ENCODE results near the gene PIKFYVE.

The PIKFYVE gene

GRCh38 chr2:208265801-208266552 is at the start of gene PIKFYVE:
TSS of gene PIKFYVE (plus strand) at chr2:208266255. CDS start at chr2:208271520, 5,265 bp downstream.
- peak; percentile 99 for DNase-seq (ENCODE audit: low spot score)

GRCh38 chr2:208221873-208222272 is 44.2 kb upstream of the PIKFYVE start:
- peak; percentile 94 for DNase-seq (ENCODE audit: low spot score)

GRCh38 chr2:208222351-208222750 is 43.7 kb upstream of the PIKFYVE start:
- DNase-seq (ENCODE audit: low spot score): no peak

- DNase-seq (ENCODE audit: low spot score): no peak
Measured at GRCh38 chr2:208224802-208225201, 41.3 kb upstream of the PIKFYVE start.

GRCh38 chr2:208227581-208228232 is 38.3 kb upstream of the PIKFYVE start:
- no peak for DNase-seq (ENCODE audit: low spot score)

GRCh38 chr2:208228476-208228875 is 37.6 kb upstream of the PIKFYVE start:
- DNase-seq (ENCODE audit: low spot score): no peak

- DNase-seq (ENCODE audit: low spot score): no peak
Measured at GRCh38 chr2:208234786-208235185, 31.3 kb upstream of the PIKFYVE start.

- no peak for DNase-seq (ENCODE audit: low spot score)
Measured at GRCh38 chr2:208235860-208236259, 30.2 kb upstream of the PIKFYVE start.

GRCh38 chr2:208239770-208240493 is 26.1 kb upstream of the PIKFYVE start:
- DNase-seq (ENCODE audit: low spot score): no peak

- no peak for DNase-seq (ENCODE audit: low spot score)
Measured at GRCh38 chr2:208240619-208241209, 25.3 kb upstream of the PIKFYVE start.

- no peak for DNase-seq (ENCODE audit: low spot score)
Measured at GRCh38 chr2:208244422-208244821, 21.6 kb upstream of the PIKFYVE start.

GRCh38 chr2:208245746-208246145 is 20.3 kb upstream of the PIKFYVE start:
- DNase-seq (ENCODE audit: low spot score): no peak

- no peak for DNase-seq (ENCODE audit: low spot score)
Measured at GRCh38 chr2:208248601-208249000, 17.5 kb upstream of the PIKFYVE start.

GRCh38 chr2:208249296-208249695 is 16.8 kb upstream of the PIKFYVE start:
- no peak for DNase-seq (ENCODE audit: low spot score)

- no peak for DNase-seq (ENCODE audit: low spot score)
Measured at GRCh38 chr2:208250388-208250787, 15.7 kb upstream of the PIKFYVE start.

GRCh38 chr2:208251098-208251497 is 15.0 kb upstream of the PIKFYVE start:
- DNase-seq (ENCODE audit: low spot score): no peak

GRCh38 chr2:208252716-208253492 is 13.2 kb upstream of the PIKFYVE start:
- DNase-seq (ENCODE audit: low spot score): no peak

- DNase-seq (ENCODE audit: low spot score): no peak
Measured at GRCh38 chr2:208253600-208254117, 12.4 kb upstream of the PIKFYVE start.

GRCh38 chr2:208254118-208254870 is 11.8 kb upstream of the PIKFYVE start:
- DNase-seq (ENCODE audit: low spot score): peak; percentile 83

GRCh38 chr2:208254871-208255556 is 11.0 kb upstream of the PIKFYVE start, which contains the start of gene IDH1:
TSS of gene IDH1 (minus strand) at chr2:208255071. CDS start at chr2:208251551, 3,520 bp downstream.
- peak; percentile 96 for DNase-seq (ENCODE audit: low spot score)

All from cerebellar cortex (tissue), 1 donor.